Stimulated activated naive CD4-positive, alpha-beta T cell treated with Interleukin-2 at 50 U/mL for 16 hours (primary cell): ENCODE data around the gene FCHO2.
A peak's percentile ranks its signal among the peaks of the same experiment; 100 is the strongest.
"Not testable (repeated sequence)": the region's sequence is repeated elsewhere in the genome, so short reads cannot be mapped to it uniquely, and the experiment has no call there.

Source experiments
- DNase-seq: peaks from one replicate; lab custom pipeline; 2025; lab: John Stamatoyannopoulos, UW

The FCHO2 gene

GRCh38 chr5:72955768-72956323 is at the start of gene FCHO2:
FCHO2 (plus strand) TSS chr5:72956041; CDS start chr5:72956097, 56 bp downstream.
- peak; percentile 92 for DNase-seq

GRCh38 chr5:72906806-72907205 is 49.0 kb upstream of the FCHO2 start:
- DNase-seq: no peak

- no peak for DNase-seq
Measured at GRCh38 chr5:72908664-72909063, 47.2 kb upstream of the FCHO2 start.

GRCh38 chr5:72917371-72917776 is 38.5 kb upstream of the FCHO2 start:
- DNase-seq: no peak

- no peak for DNase-seq
Measured at GRCh38 chr5:72920690-72921502, 34.9 kb upstream of the FCHO2 start.

GRCh38 chr5:72921886-72922285 is 34.0 kb upstream of the FCHO2 start:
- no peak for DNase-seq

- no peak for DNase-seq
Measured at GRCh38 chr5:72922422-72922821, 33.4 kb upstream of the FCHO2 start.

GRCh38 chr5:72925336-72926010 is 30.4 kb upstream of the FCHO2 start:
- DNase-seq: no peak

- not testable (repeated sequence) for DNase-seq
Measured at GRCh38 chr5:72932686-72933085, 23.2 kb upstream of the FCHO2 start.

GRCh38 chr5:72934953-72935725 is 20.7 kb upstream of the FCHO2 start:
- not testable (repeated sequence) for DNase-seq

GRCh38 chr5:72936893-72937292 is 18.9 kb upstream of the FCHO2 start:
- DNase-seq: no peak

- no peak for DNase-seq
Measured at GRCh38 chr5:72937517-72938061, 18.3 kb upstream of the FCHO2 start.

- no peak for DNase-seq
Measured at GRCh38 chr5:72938206-72938605, 17.6 kb upstream of the FCHO2 start.

- no peak for DNase-seq
Measured at GRCh38 chr5:72940082-72940481, 15.8 kb upstream of the FCHO2 start.

- DNase-seq: no peak
Measured at GRCh38 chr5:72943307-72943706, 12.5 kb upstream of the FCHO2 start.

- DNase-seq: no peak
Measured at GRCh38 chr5:72947498-72947897, 8.3 kb upstream of the FCHO2 start.

- no peak for DNase-seq
Measured at GRCh38 chr5:72949481-72949880, 6.4 kb upstream of the FCHO2 start.

- no peak for DNase-seq
Measured at GRCh38 chr5:72951671-72952468, 4.0 kb upstream of the FCHO2 start.

GRCh38 chr5:72954389-72954788 is 1.5 kb upstream of the FCHO2 start:
- no peak for DNase-seq

- no peak for DNase-seq
Measured at GRCh38 chr5:72955143-72955767, 586 bp upstream of the FCHO2 start.
